ENCODE measurements around the gene TSPAN14.

DNA sequence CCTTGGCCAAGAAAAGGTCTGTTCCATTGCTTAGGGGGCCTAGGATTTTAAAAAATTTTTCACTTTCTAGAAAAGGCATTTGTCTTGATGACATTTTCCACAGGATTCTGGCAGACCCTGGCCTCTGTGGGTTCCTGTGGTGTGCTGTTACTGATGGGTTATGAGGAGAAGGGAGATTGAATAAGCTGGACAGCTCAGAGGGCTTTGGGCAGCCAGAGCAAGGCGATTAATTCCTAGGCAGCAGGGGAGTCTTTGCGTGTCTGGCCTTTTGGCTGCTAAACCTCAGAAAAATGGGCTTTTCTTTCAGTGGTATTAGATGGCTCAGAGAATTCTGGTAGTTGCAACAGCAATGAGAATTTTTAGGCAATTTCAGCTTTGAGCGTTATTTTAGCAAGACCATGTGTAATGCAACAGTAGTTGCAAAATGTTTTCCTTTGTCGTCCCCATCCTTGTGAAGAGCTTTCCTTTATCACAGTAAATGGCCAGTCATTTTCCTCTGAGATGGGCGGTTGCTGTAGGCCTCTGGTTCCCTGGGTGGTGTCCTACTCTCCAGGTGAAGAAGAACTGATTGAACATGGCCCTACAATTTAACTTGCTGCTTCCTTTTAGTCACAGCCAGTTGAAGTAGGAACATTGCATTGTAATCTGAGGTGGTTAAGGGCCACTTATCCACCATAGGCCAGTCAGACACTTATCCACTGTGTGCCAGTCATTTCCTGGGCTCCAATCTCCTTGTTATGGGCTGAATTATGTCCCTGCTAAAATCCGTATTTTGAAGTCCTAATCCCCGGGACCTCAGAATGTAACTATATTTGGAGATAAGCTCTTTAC, 126.7 kb downstream of the TSPAN14 start:
- no peak for TF ChIP-seq POLR2A (IDR thresholded peaks at IDR 0.05; ENCODE audit: low read length)
- no peak for TF ChIP-seq GATA1 (IDR thresholded peaks at IDR 0.05; ENCODE audit: low read depth, low read length)
